ENCODE measurements around the gene UBE2Q1.
A peak's percentile ranks its signal among the peaks of the same experiment; 100 is the strongest.
"Not testable (repeated sequence)": the region's sequence is repeated elsewhere in the genome, so short reads cannot be mapped to it uniquely, and the experiment has no call there.

The UBE2Q1 gene

GRCh38 chr1:154533952-154534844, 24.3 kb downstream of the UBE2Q1 start:
- peaks cover 22 to 53% of the 10 kb centered on the region in 2 donors for H3K27me3 Mint-ChIP-seq
- no peak overlapping the region for H3K27ac Mint-ChIP-seq
- H3K9me3 Mint-ChIP-seq, result no peaks in the 10 kb centered on the region
- DNase-seq (no peak), ATAC-seq (replicated peaks) (no peak)
- no peak overlapping the region for H3K4me3 Mint-ChIP-seq
- no peaks in the 10 kb centered on the region for H3K36me3 Mint-ChIP-seq (ENCODE audit: insufficient read depth)
- H3K4me1 Mint-ChIP-seq (ENCODE audit: low read depth in 2 of 2), result peaks cover 0 to 2% of the 10 kb centered on the region in 2 donors

- not testable (repeated sequence) for H3K36me3 Mint-ChIP-seq (ENCODE audit: insufficient read depth); ATAC-seq (replicated peaks); DNase-seq; H3K27ac Mint-ChIP-seq; H3K4me3 Mint-ChIP-seq; H3K4me1 Mint-ChIP-seq (ENCODE audit: low read depth in 2 of 2); H3K9me3 Mint-ChIP-seq
- H3K27me3 Mint-ChIP-seq, result peaks cover 22 to 46% of the 10 kb centered on the region in 2 donors
These were observed 26.5 kb downstream of the UBE2Q1 start for GRCh38 chr1:154531950-154532349.

- H3K4me3 Mint-ChIP-seq, result no peak overlapping the region
- H3K27me3 Mint-ChIP-seq, result peaks cover 5 to 25% of the 10 kb centered on the region in 2 donors
- no peaks in the 10 kb centered on the region for H3K36me3 Mint-ChIP-seq (ENCODE audit: insufficient read depth)
- peaks cover 0 to under 1% of the 10 kb centered on the region in 2 donors for H3K4me1 Mint-ChIP-seq (ENCODE audit: low read depth in 2 of 2)
- no peak overlapping the region for H3K27ac Mint-ChIP-seq
- no peaks in the 10 kb centered on the region for H3K9me3 Mint-ChIP-seq
- no peak for DNase-seq
- ATAC-seq (replicated peaks), result no peak
These were observed 29.2 kb downstream of the UBE2Q1 start for GRCh38 chr1:154529308-154529707.

- ATAC-seq (replicated peaks), result no peak
- no peaks in the 10 kb centered on the region for H3K36me3 Mint-ChIP-seq (ENCODE audit: insufficient read depth)
- no peak overlapping the region for H3K27ac Mint-ChIP-seq
- no peaks in the 10 kb centered on the region for H3K4me1 Mint-ChIP-seq (ENCODE audit: low read depth in 2 of 2)
- no peak overlapping the region for H3K4me3 Mint-ChIP-seq
- DNase-seq, result no peak
- no peaks in the 10 kb centered on the region for H3K9me3 Mint-ChIP-seq
- H3K27me3 Mint-ChIP-seq, result peaks cover 12 to 29% of the 10 kb centered on the region in 2 donors
These were observed 31.3 kb downstream of the UBE2Q1 start for GRCh38 chr1:154527192-154527591.

GRCh38 chr1:154524881-154525280, 33.6 kb downstream of the UBE2Q1 start:
- Mint-ChIP-seq H3K9me3 (no peaks in the 10 kb centered on the region), H3K4me1 (ENCODE audit: low read depth in 2 of 2) (no peaks in the 10 kb centered on the region), H3K4me3 (no peak overlapping the region), H3K27me3 (peaks cover 12 to 37% of the 10 kb centered on the region in 2 donors), H3K27ac (no peak overlapping the region), H3K36me3 (ENCODE audit: insufficient read depth) (no peaks in the 10 kb centered on the region)
- ATAC-seq (replicated peaks) (no peak), DNase-seq (no peak)

GRCh38 chr1:154521695-154522094, 36.8 kb downstream of the UBE2Q1 start:
- Mint-ChIP-seq H3K4me1 (ENCODE audit: low read depth in 2 of 2) (no peaks in the 10 kb centered on the region), H3K4me3 (no peak overlapping the region), H3K36me3 (ENCODE audit: insufficient read depth) (no peaks in the 10 kb centered on the region), H3K27ac (no peak overlapping the region), H3K27me3 (peaks cover 22 to 49% of the 10 kb centered on the region in 2 donors), H3K9me3 (no peaks in the 10 kb centered on the region)
- no peak for DNase-seq
- ATAC-seq (replicated peaks), result no peak

- H3K27me3 Mint-ChIP-seq, result peaks cover 36 to 63% of the 10 kb centered on the region in 2 donors
- no peak for ATAC-seq (replicated peaks)
- no peaks in the 10 kb centered on the region for H3K9me3 Mint-ChIP-seq
- DNase-seq, result no peak
- H3K27ac Mint-ChIP-seq, result no peak overlapping the region
- no peaks in the 10 kb centered on the region for H3K36me3 Mint-ChIP-seq (ENCODE audit: insufficient read depth)
- no peaks in the 10 kb centered on the region for H3K4me1 Mint-ChIP-seq (ENCODE audit: low read depth in 2 of 2)
- H3K4me3 Mint-ChIP-seq, result no peak overlapping the region
These were observed 38.1 kb downstream of the UBE2Q1 start for GRCh38 chr1:154520333-154520732.

- no peak overlapping the region for H3K27ac Mint-ChIP-seq
- H3K4me1 Mint-ChIP-seq (ENCODE audit: low read depth in 2 of 2), result no peaks in the 10 kb centered on the region
- H3K27me3 Mint-ChIP-seq, result peaks cover 38 to 69% of the 10 kb centered on the region in 2 donors
- ATAC-seq (replicated peaks) (no peak), DNase-seq (no peak)
- H3K36me3 Mint-ChIP-seq (ENCODE audit: insufficient read depth), result no peaks in the 10 kb centered on the region
- no peak overlapping the region for H3K4me3 Mint-ChIP-seq
- no peaks in the 10 kb centered on the region for H3K9me3 Mint-ChIP-seq
These were observed 38.9 kb downstream of the UBE2Q1 start for GRCh38 chr1:154519591-154519991.

GRCh38 chr1:154517661-154518060, 40.8 kb downstream of the UBE2Q1 start:
- H3K4me1 Mint-ChIP-seq (ENCODE audit: low read depth in 2 of 2), result no peaks in the 10 kb centered on the region
- no peak overlapping the region for H3K27ac Mint-ChIP-seq
- no peak for DNase-seq
- no peaks in the 10 kb centered on the region for H3K36me3 Mint-ChIP-seq (ENCODE audit: insufficient read depth)
- ATAC-seq (replicated peaks), result no peak
- peaks cover 33 to 72% of the 10 kb centered on the region in 2 donors for H3K27me3 Mint-ChIP-seq
- no peaks in the 10 kb centered on the region for H3K9me3 Mint-ChIP-seq
- H3K4me3 Mint-ChIP-seq, result no peak overlapping the region

GRCh38 chr1:154514066-154514553, 44.4 kb downstream of the UBE2Q1 start:
- H3K4me1 Mint-ChIP-seq (ENCODE audit: low read depth in 2 of 2), result no peaks in the 10 kb centered on the region
- no peak overlapping the region for H3K4me3 Mint-ChIP-seq
- no peak overlapping the region for H3K27ac Mint-ChIP-seq
- H3K27me3 Mint-ChIP-seq, result peaks cover 42 to 63% of the 10 kb centered on the region in 2 donors
- DNase-seq, result no peak
- no peaks in the 10 kb centered on the region for H3K36me3 Mint-ChIP-seq (ENCODE audit: insufficient read depth)
- H3K9me3 Mint-ChIP-seq, result no peaks in the 10 kb centered on the region
- ATAC-seq (replicated peaks), result no peak

- Mint-ChIP-seq H3K4me1 (ENCODE audit: low read depth in 2 of 2) (no peaks in the 10 kb centered on the region), H3K27ac (no peak overlapping the region), H3K36me3 (ENCODE audit: insufficient read depth) (no peaks in the 10 kb centered on the region), H3K4me3 (no peak overlapping the region), H3K9me3 (no peaks in the 10 kb centered on the region), H3K27me3 (peaks cover 51 to 73% of the 10 kb centered on the region in 2 donors)
- no peak for ATAC-seq (replicated peaks)
- no peak for DNase-seq
These were observed 45.7 kb downstream of the UBE2Q1 start for GRCh38 chr1:154512760-154513159.

- H3K36me3 Mint-ChIP-seq (ENCODE audit: insufficient read depth), result no peaks in the 10 kb centered on the region
- ATAC-seq (replicated peaks) (no peak), DNase-seq (no peak)
- H3K27me3 Mint-ChIP-seq, result peaks cover 65 to 85% of the 10 kb centered on the region in 2 donors
- no peak overlapping the region for H3K27ac Mint-ChIP-seq
- peaks cover 0 to 3% of the 10 kb centered on the region in 2 donors for H3K4me1 Mint-ChIP-seq (ENCODE audit: low read depth in 2 of 2)
- no peaks in the 10 kb centered on the region for H3K9me3 Mint-ChIP-seq
- H3K4me3 Mint-ChIP-seq, result peak overlapping the region in 1 of 2 donors; percentile 1
These were observed 54.6 kb downstream of the UBE2Q1 start for GRCh38 chr1:154503898-154504297.

- H3K36me3 Mint-ChIP-seq (ENCODE audit: insufficient read depth), result no peaks in the 10 kb centered on the region
- H3K27ac Mint-ChIP-seq, result no peak overlapping the region
- no peak for DNase-seq
- H3K27me3 Mint-ChIP-seq, result peaks cover 63 to 77% of the 10 kb centered on the region in 2 donors
- ATAC-seq (replicated peaks), result no peak
- H3K4me3 Mint-ChIP-seq, result peak overlapping the region; percentile 33 to 50
- no peaks in the 10 kb centered on the region for H3K9me3 Mint-ChIP-seq
- H3K4me1 Mint-ChIP-seq (ENCODE audit: low read depth in 2 of 2), result peaks cover 0 to 3% of the 10 kb centered on the region in 2 donors
These were observed 55.7 kb downstream of the UBE2Q1 start for GRCh38 chr1:154502744-154503115.
